ENCODE results near the gene RAB11FIP4.

RAB11FIP4 gene

DNA sequence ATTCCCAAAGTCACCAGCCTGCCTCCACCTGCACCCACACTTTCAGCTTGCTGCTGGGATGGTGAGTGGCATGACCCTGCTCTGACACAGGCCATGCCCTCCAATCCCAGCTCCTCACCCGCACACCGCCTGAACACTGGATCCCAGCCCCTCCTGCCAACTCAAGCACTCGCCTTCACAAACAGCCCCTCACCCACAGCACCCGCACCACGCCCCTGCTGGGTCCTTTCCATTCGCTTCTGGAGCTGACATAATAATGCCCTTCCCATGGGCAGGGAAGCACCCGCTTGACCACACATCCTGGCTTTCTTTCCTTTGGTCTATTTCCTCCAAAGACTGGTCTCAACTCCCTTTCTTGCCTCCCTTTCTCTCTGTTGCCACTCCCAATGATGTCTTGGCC, 57.6 kb downstream of the RAB11FIP4 start:
- TF ChIP-seq, protein P1, sequence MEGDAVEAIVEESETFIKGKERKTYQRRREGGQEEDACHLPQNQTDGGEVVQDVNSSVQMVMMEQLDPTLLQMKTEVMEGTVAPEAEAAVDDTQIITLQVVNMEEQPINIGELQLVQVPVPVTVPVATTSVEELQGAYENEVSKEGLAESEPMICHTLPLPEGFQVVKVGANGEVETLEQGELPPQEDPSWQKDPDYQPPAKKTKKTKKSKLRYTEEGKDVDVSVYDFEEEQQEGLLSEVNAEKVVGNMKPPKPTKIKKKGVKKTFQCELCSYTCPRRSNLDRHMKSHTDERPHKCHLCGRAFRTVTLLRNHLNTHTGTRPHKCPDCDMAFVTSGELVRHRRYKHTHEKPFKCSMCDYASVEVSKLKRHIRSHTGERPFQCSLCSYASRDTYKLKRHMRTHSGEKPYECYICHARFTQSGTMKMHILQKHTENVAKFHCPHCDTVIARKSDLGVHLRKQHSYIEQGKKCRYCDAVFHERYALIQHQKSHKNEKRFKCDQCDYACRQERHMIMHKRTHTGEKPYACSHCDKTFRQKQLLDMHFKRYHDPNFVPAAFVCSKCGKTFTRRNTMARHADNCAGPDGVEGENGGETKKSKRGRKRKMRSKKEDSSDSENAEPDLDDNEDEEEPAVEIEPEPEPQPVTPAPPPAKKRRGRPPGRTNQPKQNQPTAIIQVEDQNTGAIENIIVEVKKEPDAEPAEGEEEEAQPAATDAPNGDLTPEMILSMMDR (conservative IDR thresholded peaks at IDR 0.05; ENCODE audit: control insufficient read depth, insufficient read depth, low read depth, low read length) = no peak
- H3K4me3 ChIP-seq (ENCODE audit: control insufficient read depth, low read depth, low read length) = no peak overlapping the region
- DNase-seq (ENCODE audit: low read depth) = no peak

DNA sequence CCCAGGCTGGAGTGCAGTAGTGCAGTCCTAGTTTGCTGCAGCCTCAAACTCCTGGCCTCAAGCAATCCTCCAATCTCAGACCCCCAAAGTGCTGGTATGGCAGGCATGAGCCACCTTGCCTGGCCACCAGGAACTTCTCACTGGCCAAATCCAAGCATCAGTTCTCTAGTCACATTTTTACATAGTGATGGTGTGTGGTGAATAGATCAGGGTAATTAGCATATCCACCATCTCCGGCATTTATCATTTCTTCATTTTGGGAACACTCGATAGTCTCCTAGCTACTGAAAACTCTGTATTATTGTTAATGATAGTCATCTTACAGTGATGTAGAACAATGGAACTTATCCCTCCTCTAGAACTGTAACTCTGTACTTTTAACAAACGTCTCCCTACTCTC, 58.3 kb downstream of the RAB11FIP4 start:
- no peak overlapping the region for H3K4me3 ChIP-seq (ENCODE audit: control insufficient read depth, low read depth, low read length)
- TF ChIP-seq, protein P1 (conservative IDR thresholded peaks at IDR 0.05; ENCODE audit: control insufficient read depth, insufficient read depth, low read depth, low read length) = no peak
- DNase-seq (ENCODE audit: low read depth) = no peak

DNA sequence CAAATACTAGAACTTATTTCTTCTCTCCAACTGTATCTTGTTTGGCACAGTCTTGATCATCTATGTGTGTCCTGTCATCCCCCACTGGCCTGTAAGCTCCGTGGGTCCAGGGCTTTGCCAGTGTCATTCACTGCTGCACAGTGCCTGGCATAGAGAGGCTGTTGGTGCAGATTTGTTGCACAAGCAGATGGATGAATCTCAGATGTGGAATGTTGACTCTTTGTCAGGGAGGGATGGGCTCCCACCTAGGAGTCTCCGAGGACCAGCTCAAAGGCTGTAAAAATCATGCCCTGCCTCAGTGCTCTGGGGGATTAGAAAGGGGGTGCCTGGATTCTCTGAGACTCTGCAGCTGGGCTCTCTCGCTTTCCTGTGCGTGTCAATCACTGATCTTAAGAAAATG, 60.6 kb downstream of the RAB11FIP4 start:
- DNase-seq (ENCODE audit: low read depth) = no peak
- H3K4me3 ChIP-seq (ENCODE audit: control insufficient read depth, low read depth, low read length) = no peak overlapping the region
- TF ChIP-seq, protein P1 (conservative IDR thresholded peaks at IDR 0.05; ENCODE audit: control insufficient read depth, insufficient read depth, low read depth, low read length) = no peak

DNA sequence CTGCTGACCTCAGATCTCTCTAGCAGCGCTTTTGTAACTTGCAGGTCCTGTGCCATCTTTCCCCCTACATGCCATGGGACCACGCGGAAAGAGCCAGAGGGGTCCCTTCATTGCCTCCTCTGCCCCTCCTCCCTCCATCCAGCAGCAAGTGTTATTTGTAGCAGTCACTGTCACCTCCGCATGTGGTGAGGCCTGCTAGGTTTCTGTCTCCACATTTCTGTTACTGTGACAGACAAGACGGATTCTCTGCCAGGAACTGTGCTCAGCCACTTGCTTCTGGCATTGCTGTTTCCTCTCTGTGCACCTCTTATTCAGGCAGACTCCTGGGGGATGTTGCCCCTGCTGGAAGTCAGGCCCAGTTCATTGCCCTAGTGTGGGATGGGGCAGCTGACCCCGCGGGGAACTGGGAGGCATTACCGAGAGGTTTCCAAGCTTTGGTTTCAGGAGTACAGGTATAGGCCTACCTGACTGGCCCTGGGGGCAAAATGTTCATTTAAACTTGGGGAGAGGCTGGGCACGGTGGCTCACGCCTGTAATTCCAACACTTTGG, 61.2 kb downstream of the RAB11FIP4 start:
- no peak overlapping the region for H3K4me3 ChIP-seq (ENCODE audit: control insufficient read depth, low read depth, low read length)
- no peak for DNase-seq (ENCODE audit: low read depth)
- TF ChIP-seq, protein P1 (conservative IDR thresholded peaks at IDR 0.05; ENCODE audit: control insufficient read depth, insufficient read depth, low read depth, low read length) = no peak

DNA sequence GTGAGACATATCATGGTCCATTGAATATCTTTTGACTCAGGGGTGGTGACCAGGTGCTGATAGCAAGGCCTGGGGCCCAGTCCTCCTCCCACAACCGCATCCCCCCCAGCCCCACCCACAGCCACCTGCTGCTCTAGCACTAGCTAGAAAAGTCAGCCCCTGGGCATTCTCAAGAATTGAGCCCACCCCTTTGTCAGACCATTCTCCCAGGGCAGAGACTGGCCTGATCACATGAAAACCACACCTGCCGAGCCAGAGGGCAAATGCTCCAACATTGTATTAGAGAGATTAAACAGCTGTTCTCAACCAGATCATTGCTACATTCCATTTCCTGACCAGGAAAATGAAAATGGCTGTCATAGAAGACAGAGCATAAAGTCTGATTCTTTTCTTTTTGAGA, 62.4 kb downstream of the RAB11FIP4 start:
- DNase-seq (ENCODE audit: low read depth) = no peak
- no peak overlapping the region for H3K4me3 ChIP-seq (ENCODE audit: control insufficient read depth, low read depth, low read length)
- TF ChIP-seq, protein P1 (conservative IDR thresholded peaks at IDR 0.05; ENCODE audit: control insufficient read depth, insufficient read depth, low read depth, low read length) = no peak

DNA sequence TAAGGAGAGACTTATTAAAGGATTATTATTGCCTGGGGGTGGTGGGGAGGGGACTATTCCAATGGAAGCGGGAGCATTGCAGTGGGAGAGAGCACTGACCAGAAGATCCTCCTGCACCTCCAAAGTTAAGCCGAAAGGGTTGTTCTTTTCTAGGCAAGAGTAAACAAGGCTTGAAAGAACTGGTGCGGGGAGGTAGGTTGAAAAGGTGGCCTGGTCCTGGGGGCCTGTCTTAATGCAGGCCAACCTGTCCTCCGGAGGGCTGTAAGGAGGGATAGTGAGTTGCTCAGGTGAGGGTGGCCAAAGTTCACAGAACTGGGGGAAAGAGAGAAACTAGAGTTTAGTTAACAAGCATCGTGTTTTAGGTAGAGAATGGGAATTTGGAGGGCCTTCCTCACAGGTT, 65.3 kb downstream of the RAB11FIP4 start:
- no peak overlapping the region for H3K4me3 ChIP-seq (ENCODE audit: control insufficient read depth, low read depth, low read length)
- TF ChIP-seq, protein P1 (conservative IDR thresholded peaks at IDR 0.05; ENCODE audit: control insufficient read depth, insufficient read depth, low read depth, low read length) = no peak
- no peak for DNase-seq (ENCODE audit: low read depth)

Data from fibroblast of mammary gland (primary cell).